Endodermal cell (in vitro differentiated cells): Measurements from ENCODE around the gene EYA3. TPM values are rescaled to one million over a fixed set of nuclear protein-coding genes. Genes with fewer than 3 reads are reported as not detected.

ENCODE experiments used
- DNase-seq: peaks from one replicate; pipeline ENCODE4 v3.0.0-alpha.2; 2017
- H3K27ac ChIP-seq: 2 replicates; pipeline ENCODE4 v1.5.1; 2013; ENCODE audit warnings: mild to moderate bottlenecking, low read depth, low read length, moderate library complexity
- H3K27me3 ChIP-seq: 2 replicates; pipeline ENCODE4 v1.6.1; 2013; ENCODE audit warnings: mild to moderate bottlenecking, low read length, moderate library complexity; ENCODE audit not compliant: insufficient read depth, control insufficient read depth, poor library complexity, severe bottlenecking
- H3K36me3 ChIP-seq: 2 replicates; pipeline ENCODE4 v1.7.0; 2013; ENCODE audit warnings: mild to moderate bottlenecking, low read length, moderate library complexity; ENCODE audit not compliant: control insufficient read depth, insufficient read depth
- H3K4me1 ChIP-seq: one replicate; pipeline ENCODE4 v1.7.0; 2013; ENCODE audit warnings: low read length; ENCODE audit not compliant: control insufficient read depth, insufficient read depth
- H3K4me3 ChIP-seq: 2 replicates; pipeline ENCODE4 v1.5.1; 2013; ENCODE audit warnings: mild to moderate bottlenecking, low read length, moderate library complexity
- H3K9ac ChIP-seq: 2 replicates; pipeline ENCODE4 v1.6.1; 2013; ENCODE audit warnings: mild to moderate bottlenecking, low read length, moderate library complexity; ENCODE audit not compliant: poor library complexity, severe bottlenecking; ENCODE audit errors: extremely low read depth
- H3K9me3 ChIP-seq: 2 replicates; pipeline ENCODE4 v1.6.1; 2013; ENCODE audit warnings: mild to moderate bottlenecking, low read length, moderate library complexity; ENCODE audit not compliant: control insufficient read depth
- H3K27ac Mint-ChIP-seq: 2 replicates; pipeline ENCODE4 v1.8.0; 2020; ENCODE audit warnings: mixed read lengths
- H3K27me3 Mint-ChIP-seq: 2 replicates; pipeline ENCODE4 v1.8.0; 2021; ENCODE audit warnings: mild to moderate bottlenecking, mixed read lengths; ENCODE audit not compliant: insufficient read depth
- H3K36me3 Mint-ChIP-seq: 2 replicates; pipeline ENCODE4 v1.8.0; 2020; ENCODE audit warnings: low read depth, mixed read lengths
- H3K4me1 Mint-ChIP-seq: 2 replicates; pipeline ENCODE4 v1.8.0; 2020; ENCODE audit warnings: mixed read lengths
- H3K4me3 Mint-ChIP-seq: 2 replicates; pipeline ENCODE4 v1.8.0; 2020; ENCODE audit warnings: mild to moderate bottlenecking, moderate library complexity, mixed read lengths
- H3K9me3 Mint-ChIP-seq: 2 replicates; pipeline ENCODE4 v1.8.0; 2020; ENCODE audit warnings: mild to moderate bottlenecking, mixed read lengths
- WGBS, 2 experiments: methylation state at CpG; one replicate each; pipeline versions ENCODE4 v1.1.5 to v1.1.7; 2013; ENCODE audit warnings: missing lambda C conversion rate in 2 of 2, mixed read lengths in 1 of 2; ENCODE audit not compliant: insufficient coverage in 1 of 2, insufficient read length in 1 of 2; 5-methylcytosine and 5-hydroxymethylcytosine counted together
- total RNA-seq, 2 donors: library from RNA; stranded (reverse); fragmentation: NEBNext Ultra II Directional in 1 of 2; extraction: Animal tissue kit (Norgen Biotek cat#: 25700) in 1 of 2; gene quantifications; 2 replicates in 1 of 2; 3 replicates in 1 of 2; pipeline ENCODE4 v1.2.1, GENCODE V29; 2021
- TF ChIP-seq, protein P1 (sequence below): fragments of 200-600 bp; sonication (generic); conservative IDR thresholded peaks from 2 replicates; pipeline ENCODE4 v1.5.0; 2021; ENCODE audit warnings: antibody characterized with exemption, mild to moderate bottlenecking

EYA3 gene
- total RNA-seq, 2 donors from 2014 or later: 29.3 to 32.8 TPM

DNA sequence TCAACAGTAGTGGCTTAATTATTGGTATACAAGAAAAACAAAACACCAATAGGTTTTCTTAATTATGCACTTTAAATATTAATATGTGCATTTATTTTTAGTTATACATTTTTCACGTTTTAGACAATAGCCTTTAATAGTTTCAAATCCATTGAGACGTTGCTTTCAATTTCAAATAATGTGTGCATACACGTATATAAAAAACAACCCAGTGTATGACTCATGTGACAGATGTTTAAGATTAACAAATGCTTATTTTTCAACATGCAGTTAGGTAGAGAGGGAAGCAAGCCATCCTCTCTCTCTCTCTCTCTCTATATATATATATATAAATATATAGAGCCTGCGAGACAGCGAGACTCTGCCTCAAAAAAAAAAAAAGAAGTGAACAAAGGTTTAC lies 24.3 kb downstream of the EYA3 start:
- Histone ChIP-seq H3K4me1 (no peaks in the 10 kb centered on the region), H3K27ac (no peak overlapping the region), H3K9me3 (peaks cover 4% of the 10 kb centered on the region), H3K9ac (no peak overlapping the region), H3K27me3 (no peaks in the 10 kb centered on the region), H3K4me3 (no peak overlapping the region), H3K36me3 (peaks cover 3% of the 10 kb centered on the region)
- Mint-ChIP-seq H3K36me3 (peaks cover 9% of the 10 kb centered on the region), H3K4me3 (no peak overlapping the region), H3K9me3 (no peaks in the 10 kb centered on the region), H3K27me3 (no peaks in the 10 kb centered on the region), H3K4me1 (no peaks in the 10 kb centered on the region), H3K27ac (no peak overlapping the region)
- 100% methylated on average over 3 of the region's 5 CpGs; no CpG with 5 or more reads in 1 of the 2 experiments for WGBS, 2 experiments
- no peak for DNase-seq
- TF ChIP-seq, protein P1, sequence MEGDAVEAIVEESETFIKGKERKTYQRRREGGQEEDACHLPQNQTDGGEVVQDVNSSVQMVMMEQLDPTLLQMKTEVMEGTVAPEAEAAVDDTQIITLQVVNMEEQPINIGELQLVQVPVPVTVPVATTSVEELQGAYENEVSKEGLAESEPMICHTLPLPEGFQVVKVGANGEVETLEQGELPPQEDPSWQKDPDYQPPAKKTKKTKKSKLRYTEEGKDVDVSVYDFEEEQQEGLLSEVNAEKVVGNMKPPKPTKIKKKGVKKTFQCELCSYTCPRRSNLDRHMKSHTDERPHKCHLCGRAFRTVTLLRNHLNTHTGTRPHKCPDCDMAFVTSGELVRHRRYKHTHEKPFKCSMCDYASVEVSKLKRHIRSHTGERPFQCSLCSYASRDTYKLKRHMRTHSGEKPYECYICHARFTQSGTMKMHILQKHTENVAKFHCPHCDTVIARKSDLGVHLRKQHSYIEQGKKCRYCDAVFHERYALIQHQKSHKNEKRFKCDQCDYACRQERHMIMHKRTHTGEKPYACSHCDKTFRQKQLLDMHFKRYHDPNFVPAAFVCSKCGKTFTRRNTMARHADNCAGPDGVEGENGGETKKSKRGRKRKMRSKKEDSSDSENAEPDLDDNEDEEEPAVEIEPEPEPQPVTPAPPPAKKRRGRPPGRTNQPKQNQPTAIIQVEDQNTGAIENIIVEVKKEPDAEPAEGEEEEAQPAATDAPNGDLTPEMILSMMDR: no peak

DNA sequence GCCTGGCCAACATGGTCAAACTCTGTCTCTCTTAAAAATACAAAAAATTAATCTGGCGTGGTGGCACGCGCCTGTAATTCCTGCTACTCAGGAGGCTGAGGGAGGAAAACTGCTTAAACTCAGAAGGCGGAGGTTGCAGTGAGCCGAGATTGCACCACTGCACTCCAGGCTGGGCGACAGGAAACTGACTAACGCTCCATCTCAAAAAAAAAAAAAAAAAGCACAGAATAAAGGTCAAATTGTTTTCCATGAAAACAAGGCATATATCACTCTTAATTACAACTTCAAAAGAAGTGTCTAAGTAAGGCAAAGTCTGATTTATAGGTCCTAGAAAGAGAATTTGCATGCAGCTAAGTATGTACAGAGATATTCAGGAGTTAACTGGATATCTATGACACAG lies 25.6 kb downstream of the EYA3 start:
- Histone ChIP-seq H3K27ac (no peak overlapping the region), H3K4me3 (no peak overlapping the region), H3K9me3 (peaks cover 4% of the 10 kb centered on the region), H3K9ac (no peak overlapping the region), H3K4me1 (no peaks in the 10 kb centered on the region), H3K27me3 (no peaks in the 10 kb centered on the region), H3K36me3 (peaks cover 3% of the 10 kb centered on the region)
- Mint-ChIP-seq H3K4me3 (no peak overlapping the region), H3K9me3 (no peaks in the 10 kb centered on the region), H3K36me3 (peaks cover 9% of the 10 kb centered on the region), H3K27ac (no peak overlapping the region), H3K27me3 (no peaks in the 10 kb centered on the region), H3K4me1 (no peaks in the 10 kb centered on the region)
- 93% methylated on average over 5 to 7 of the region's 7 CpGs for WGBS, 2 experiments
- no peak for DNase-seq
- TF ChIP-seq, protein P1: no peak

DNA sequence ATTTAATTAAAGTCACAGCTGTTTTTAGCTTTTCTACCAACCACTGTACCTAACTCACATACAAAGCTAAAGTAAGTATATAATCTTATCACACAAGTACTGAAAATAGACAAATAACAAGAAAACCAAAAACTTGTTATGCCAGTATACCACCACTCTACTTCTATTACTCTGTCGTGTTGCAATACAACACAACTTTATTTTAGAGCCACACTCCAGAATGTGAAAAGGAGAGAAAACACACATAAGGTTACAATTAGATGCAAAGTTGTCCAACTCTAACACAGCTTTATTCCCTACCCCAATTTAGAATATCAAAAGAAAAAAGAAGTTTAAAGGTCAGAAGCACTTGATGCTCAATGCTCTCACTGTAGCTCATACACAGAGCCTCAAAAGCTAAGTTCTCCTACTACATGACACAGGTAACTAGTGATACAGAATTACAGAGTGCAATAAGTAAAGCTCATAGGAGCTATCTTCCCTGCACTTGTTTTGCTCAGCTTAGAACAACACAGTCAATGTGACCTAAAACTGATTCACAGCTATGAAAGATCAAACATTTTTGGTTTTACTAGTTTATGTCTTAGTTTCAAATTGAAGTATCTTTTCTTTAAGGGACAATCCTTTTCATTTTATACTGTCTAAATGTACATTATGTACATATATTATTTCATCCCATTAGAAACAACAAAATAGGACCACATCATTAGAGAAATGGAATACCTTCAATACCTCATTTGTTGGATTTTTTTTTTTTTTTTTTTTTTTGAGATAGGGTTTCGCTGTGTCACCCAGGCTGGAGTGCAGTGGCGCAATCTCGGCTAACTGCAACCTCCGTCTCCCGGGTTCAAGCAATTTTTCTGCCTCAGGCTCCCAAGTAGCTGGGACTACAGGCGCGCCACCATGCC lies 29.2 kb downstream of the EYA3 start:
- Histone ChIP-seq H3K36me3 (peaks cover 10% of the 10 kb centered on the region), H3K27me3 (no peaks in the 10 kb centered on the region), H3K4me3 (no peak overlapping the region), H3K27ac (no peak overlapping the region), H3K9me3 (peaks cover 4% of the 10 kb centered on the region), H3K4me1 (no peaks in the 10 kb centered on the region), H3K9ac (no peak overlapping the region)
- no peaks in the 10 kb centered on the region for H3K9me3 Mint-ChIP-seq
- TF ChIP-seq, protein P1: no peak
- H3K4me1 Mint-ChIP-seq: no peaks in the 10 kb centered on the region
- no peaks in the 10 kb centered on the region for H3K27me3 Mint-ChIP-seq
- no peak for DNase-seq
- WGBS, 2 experiments: 91 to 97% methylated on average over 7 to 8 of the region's 8 CpGs
- peak overlapping the region; percentile 18 for H3K27ac Mint-ChIP-seq
- peaks cover 6% of the 10 kb centered on the region for H3K36me3 Mint-ChIP-seq
- no peak overlapping the region for H3K4me3 Mint-ChIP-seq
